HepG2 (cell line): ENCODE measurements around the gene CFAP70. TPM values are rescaled to one million over a fixed set of nuclear protein-coding genes. Genes with fewer than 3 reads are reported as not detected.

Experiments
- ARHGAP35 ChIP-seq: sonication (generic); formaldehyde crosslinking; IDR thresholded peaks from 2 replicates; pipeline ENCODE4 v1.9.0; 2022; ENCODE audit warnings: mild to moderate bottlenecking, inconsistent platforms, moderate library complexity, missing genetic modification reagents, borderline replicate concordance
- ELK4 ChIP-seq: sonication (generic); formaldehyde crosslinking; IDR thresholded peaks from 2 replicates; pipeline ENCODE4 v1.9.0; 2021; ENCODE audit warnings: missing genetic modification reagents, borderline replicate concordance
- KLF13 ChIP-seq: sonication (generic); formaldehyde crosslinking; IDR thresholded peaks from 2 replicates; pipeline ENCODE4 v1.4.0; 2020; ENCODE audit warnings: mild to moderate bottlenecking, missing genetic modification reagents
- MLXIP ChIP-seq: sonication (generic); formaldehyde crosslinking; IDR thresholded peaks from 2 replicates; pipeline ENCODE4 v1.9.0; 2021; ENCODE audit warnings: missing genetic modification reagents, borderline replicate concordance
- SALL1 ChIP-seq: sonication (generic); formaldehyde crosslinking; IDR thresholded peaks from 2 replicates; pipeline ENCODE4 v1.8.0; 2022; ENCODE audit warnings: mild to moderate bottlenecking, missing genetic modification reagents
- TEAD3 ChIP-seq: optimal IDR thresholded peaks from 2 replicates; pipeline ENCODE3; 2016; ENCODE audit warnings: borderline replicate concordance
- TFDP2 ChIP-seq: sonication (generic); formaldehyde crosslinking; IDR thresholded peaks from 2 replicates; pipeline ENCODE4 v1.4.0; 2020; ENCODE audit warnings: missing genetic modification reagents
- TGIF2 ChIP-seq: IDR thresholded peaks from 2 replicates; pipeline ENCODE4 v1.6.1; 2016; ENCODE audit warnings: control low read depth, missing compliant biosample characterization
- U2AF1 ChIP-seq: fragments of 200-400 bp; formaldehyde crosslinking; optimal IDR thresholded peaks from 2 replicates; pipeline ENCODE3; 2017; ENCODE audit warnings: mild to moderate bottlenecking, low read depth, low read length
- ZNF101 ChIP-seq: sonication (generic); formaldehyde crosslinking; IDR thresholded peaks from 2 replicates; pipeline ENCODE4 v1.4.0; 2020; ENCODE audit warnings: mild to moderate bottlenecking, low read depth, missing genetic modification reagents, borderline replicate concordance
- ZNF143 ChIP-seq: sonication (generic); formaldehyde crosslinking; IDR thresholded peaks from 2 replicates; pipeline ENCODE4 v1.4.0; 2020; ENCODE audit warnings: missing genetic modification reagents
- ZNF180 ChIP-seq: sonication (generic); formaldehyde crosslinking; IDR thresholded peaks from 2 replicates; pipeline ENCODE4 v1.4.0; 2020; ENCODE audit warnings: low read depth, missing genetic modification reagents, borderline replicate concordance
- ZNF224 ChIP-seq: sonication (generic); formaldehyde crosslinking; IDR thresholded peaks from 2 replicates; pipeline ENCODE4 v1.5.0; 2020; ENCODE audit warnings: mild to moderate bottlenecking, missing genetic modification reagents
- ZNF350 ChIP-seq: sonication (generic); formaldehyde crosslinking; IDR thresholded peaks from 2 replicates; pipeline ENCODE4 v1.4.0; 2020; ENCODE audit warnings: mild to moderate bottlenecking, low read depth, missing genetic modification reagents, borderline replicate concordance
- ZNF558 ChIP-seq: sonication (generic); formaldehyde crosslinking; IDR thresholded peaks from 2 replicates; pipeline ENCODE4 v1.9.0; 2022; ENCODE audit warnings: mild to moderate bottlenecking, missing genetic modification reagents, borderline replicate concordance
- ZNF580 ChIP-seq: IDR thresholded peaks from 2 replicates; pipeline ENCODE4 v1.6.1; 2016; ENCODE audit warnings: low read depth, borderline replicate concordance
- ZNF607 ChIP-seq: sonication (generic); formaldehyde crosslinking; IDR thresholded peaks from 2 replicates; pipeline ENCODE4 v1.5.1; 2020; ENCODE audit warnings: missing genetic modification reagents, mild to moderate bottlenecking, borderline replicate concordance
- ZNF670 ChIP-seq: sonication (generic); formaldehyde crosslinking; IDR thresholded peaks from 2 replicates; pipeline ENCODE4 v1.8.0; 2022; ENCODE audit warnings: mild to moderate bottlenecking, missing genetic modification reagents, borderline replicate concordance
- ZNF747 ChIP-seq: sonication (generic); formaldehyde crosslinking; IDR thresholded peaks from 2 replicates; pipeline ENCODE4 v1.8.1; 2023; ENCODE audit warnings: missing genetic modification reagents, mild to moderate bottlenecking, borderline replicate concordance
- ZNF770 ChIP-seq: sonication (generic); formaldehyde crosslinking; IDR thresholded peaks from 2 replicates; pipeline ENCODE4 v1.5.0; 2020; ENCODE audit warnings: mild to moderate bottlenecking, missing genetic modification reagents
- ZNF891 ChIP-seq: sonication (generic); formaldehyde crosslinking; IDR thresholded peaks from 2 replicates; pipeline ENCODE4 v1.5.0; 2020; ENCODE audit warnings: mild to moderate bottlenecking, missing genetic modification reagents
- polyA plus RNA-seq, 8 experiments: library from polyadenylated mRNA; depleted of rRNA in 3 of 8; stranded (reverse) in 7 of 8; unstranded in 1 of 8; fragments of >200 nt; fragmentation: Illumina TruSeq in 4 of 8; extraction: Trizol in 4 of 8; gene quantifications; 2 replicates each; pipeline versions ENCODE4 v1.2.1 to v1.2.3, GENCODE V29; 2011 to 2016; ENCODE audit warnings: low read depth in 4 of 8, missing spikeins in 1 of 8, mixed read lengths in 1 of 8; ENCODE audit not compliant: insufficient read depth in 1 of 8
- total RNA-seq, 5 experiments: library from RNA; depleted of rRNA; stranded (reverse); fragments of >200 nt; fragmentation: Illumina TruSeq; extraction: Trizol; gene quantifications; 2 replicates each; pipeline ENCODE4 v1.2.3, GENCODE V29; 2016; ENCODE audit warnings: low read depth in 1 of 5

Gene CFAP70
- total and polyA plus RNA-seq, 2 of the 13 experiments (the other 11 are each of a cell fraction or from before 2014, with no cell fraction given): 0.27 to 0.38 TPM

GRCh38 chr10:73246646-73247508 is 111.8 kb downstream of the CFAP70 start, which contains the start of gene DNAJC9 (continued):
- TF ChIP-seq ZNF607 (CRISPR knock-in tag): peak; percentile 48; the same call in 1 of the 2 replicates
- TF ChIP-seq MLXIP (CRISPR knock-in tag): no peak
- TF ChIP-seq ELK4: no peak
- peak; percentile 99 for TF ChIP-seq ZNF350 (CRISPR knock-in tag)
- peak; percentile 79; the same call in 1 of the 2 replicates for TF ChIP-seq TGIF2 (CRISPR knock-in tag)
- peak; percentile 56 for TF ChIP-seq U2AF1
- TF ChIP-seq ZNF101 (CRISPR knock-in tag): no peak
- peak; percentile 92; the same call in 1 of the 2 replicates for TF ChIP-seq ZNF747 (CRISPR knock-in tag)
- TF ChIP-seq KLF13: no peak
- TF ChIP-seq TFDP2 (CRISPR knock-in tag): peak; percentile 98
- peak; percentile 57; the same call in 1 of the 2 replicates for TF ChIP-seq ZNF224 (CRISPR knock-in tag)
- peak; percentile 63; the same call in 1 of the 2 replicates for TF ChIP-seq ZNF770 (CRISPR knock-in tag)
- TF ChIP-seq SALL1 (CRISPR knock-in tag): peak; percentile 94
- peak; percentile 97 for TF ChIP-seq ZNF558 (CRISPR knock-in tag)
- peak; percentile 86; the same call in 1 of the 2 replicates for TF ChIP-seq ZNF580
- no peak for TF ChIP-seq ZNF180
- peak; percentile 87 for TF ChIP-seq ZNF143 (CRISPR knock-in tag)
- peak; percentile 75 for TF ChIP-seq ZNF891 (CRISPR knock-in tag)
- TF ChIP-seq ARHGAP35 (CRISPR knock-in tag): peak; percentile 80; the same call in 1 of the 2 replicates
- TF ChIP-seq TEAD3: peak; percentile 83
- TF ChIP-seq ZNF670 (CRISPR knock-in tag): peak; percentile 45; the same call in 1 of the 2 replicates
